WI38 (cell line): ENCODE results near the gene ZNF107.

Experiments
- H3K4me3 ChIP-seq: 2 replicates; pipeline ENCODE4 v1.5.1; 2011; ENCODE audit warnings: low read depth, mild to moderate bottlenecking, control low read depth, low read length
- TF ChIP-seq, protein P1 (sequence below): IDR thresholded peaks from 2 replicates; pipeline ENCODE4 v1.5.1; 2012; ENCODE audit warnings: low read depth, mild to moderate bottlenecking, control low read depth, low read length

The ZNF107 gene

DNA sequence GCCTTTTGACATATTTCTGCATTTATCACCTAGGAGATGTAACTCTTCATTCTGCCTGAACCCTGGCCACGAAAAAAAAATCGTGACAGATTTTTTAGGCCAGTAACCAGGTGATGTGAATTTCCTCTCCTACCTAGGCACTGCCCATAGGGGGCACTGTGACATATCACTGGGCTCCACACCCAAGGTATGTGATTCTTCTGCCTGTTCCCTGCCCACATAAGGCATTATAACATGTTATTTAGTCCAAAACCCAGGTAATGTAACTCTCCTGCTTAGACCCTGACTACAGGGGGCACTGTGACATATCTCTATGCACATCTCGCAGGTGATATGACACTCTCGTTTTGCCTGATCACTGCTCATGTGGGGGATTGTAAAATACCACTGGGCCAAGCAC is 29.5 kb upstream of the ZNF107 start:
- TF ChIP-seq, protein P1, sequence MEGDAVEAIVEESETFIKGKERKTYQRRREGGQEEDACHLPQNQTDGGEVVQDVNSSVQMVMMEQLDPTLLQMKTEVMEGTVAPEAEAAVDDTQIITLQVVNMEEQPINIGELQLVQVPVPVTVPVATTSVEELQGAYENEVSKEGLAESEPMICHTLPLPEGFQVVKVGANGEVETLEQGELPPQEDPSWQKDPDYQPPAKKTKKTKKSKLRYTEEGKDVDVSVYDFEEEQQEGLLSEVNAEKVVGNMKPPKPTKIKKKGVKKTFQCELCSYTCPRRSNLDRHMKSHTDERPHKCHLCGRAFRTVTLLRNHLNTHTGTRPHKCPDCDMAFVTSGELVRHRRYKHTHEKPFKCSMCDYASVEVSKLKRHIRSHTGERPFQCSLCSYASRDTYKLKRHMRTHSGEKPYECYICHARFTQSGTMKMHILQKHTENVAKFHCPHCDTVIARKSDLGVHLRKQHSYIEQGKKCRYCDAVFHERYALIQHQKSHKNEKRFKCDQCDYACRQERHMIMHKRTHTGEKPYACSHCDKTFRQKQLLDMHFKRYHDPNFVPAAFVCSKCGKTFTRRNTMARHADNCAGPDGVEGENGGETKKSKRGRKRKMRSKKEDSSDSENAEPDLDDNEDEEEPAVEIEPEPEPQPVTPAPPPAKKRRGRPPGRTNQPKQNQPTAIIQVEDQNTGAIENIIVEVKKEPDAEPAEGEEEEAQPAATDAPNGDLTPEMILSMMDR = no peak
- no peak overlapping the region for H3K4me3 ChIP-seq

DNA sequence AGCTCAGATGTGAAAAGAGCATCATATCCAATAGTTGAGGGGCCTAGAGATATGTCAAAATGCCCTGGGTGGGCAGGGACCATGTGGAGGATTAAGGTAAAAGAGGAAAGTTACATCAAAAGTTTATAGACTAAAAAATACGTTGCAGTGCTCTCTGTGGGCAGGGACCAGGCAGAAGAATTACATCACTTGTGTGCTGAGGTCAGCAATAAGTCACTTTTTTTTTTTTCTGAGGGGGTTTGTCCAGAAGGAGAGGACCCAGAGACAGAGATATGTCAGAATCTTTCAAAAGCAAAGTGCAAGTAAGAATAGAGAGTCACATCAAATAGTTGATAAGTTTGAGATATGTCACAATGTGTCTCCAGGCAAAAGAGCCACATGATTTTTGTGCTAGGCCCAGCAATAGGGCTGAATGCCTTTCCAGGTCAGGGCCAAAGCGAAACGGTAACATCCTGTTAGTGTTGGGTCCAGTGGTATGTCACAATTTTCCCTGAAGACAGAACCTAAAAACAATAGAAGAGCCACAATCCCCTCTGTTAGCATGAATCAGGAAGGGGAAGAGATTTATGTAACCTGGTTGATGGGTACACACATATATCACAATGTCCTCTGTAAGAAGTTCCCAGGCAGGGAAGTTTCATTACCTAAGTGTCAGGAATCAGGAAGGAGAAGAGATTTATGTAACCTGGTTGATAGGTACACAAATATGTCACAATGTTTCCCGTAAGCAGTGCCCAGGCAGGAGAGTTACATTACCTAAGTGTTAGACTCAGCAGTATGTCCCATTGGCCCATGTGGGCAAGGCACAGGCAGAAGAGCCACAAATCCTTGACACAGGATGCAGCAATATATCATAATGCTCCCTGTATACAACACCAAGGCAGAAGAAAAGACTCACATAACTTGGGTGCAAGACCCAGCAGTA is 28.1 kb upstream of the ZNF107 start:
- H3K4me3 ChIP-seq = no peak overlapping the region
- TF ChIP-seq, protein P1 = no peak

DNA sequence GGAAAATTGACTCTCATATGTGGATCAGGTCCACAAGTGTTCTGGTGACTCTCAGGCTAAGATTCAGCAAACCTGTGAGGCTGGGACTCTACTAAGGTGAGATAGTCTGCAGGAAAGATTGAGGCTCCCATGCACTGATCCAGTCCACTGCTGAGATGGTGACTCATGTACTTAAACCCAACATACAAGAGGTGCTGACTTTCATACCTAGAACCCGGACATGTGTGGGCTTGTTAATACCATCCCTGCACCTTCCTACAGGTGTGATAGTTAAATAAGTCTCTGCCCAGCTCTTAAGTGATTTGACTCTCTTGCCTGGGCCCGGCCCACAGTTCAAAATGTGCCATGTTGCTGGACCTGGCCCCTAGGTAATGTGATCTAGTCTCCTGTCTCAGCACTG is 27.1 kb upstream of the ZNF107 start:
- no peak overlapping the region for H3K4me3 ChIP-seq

DNA sequence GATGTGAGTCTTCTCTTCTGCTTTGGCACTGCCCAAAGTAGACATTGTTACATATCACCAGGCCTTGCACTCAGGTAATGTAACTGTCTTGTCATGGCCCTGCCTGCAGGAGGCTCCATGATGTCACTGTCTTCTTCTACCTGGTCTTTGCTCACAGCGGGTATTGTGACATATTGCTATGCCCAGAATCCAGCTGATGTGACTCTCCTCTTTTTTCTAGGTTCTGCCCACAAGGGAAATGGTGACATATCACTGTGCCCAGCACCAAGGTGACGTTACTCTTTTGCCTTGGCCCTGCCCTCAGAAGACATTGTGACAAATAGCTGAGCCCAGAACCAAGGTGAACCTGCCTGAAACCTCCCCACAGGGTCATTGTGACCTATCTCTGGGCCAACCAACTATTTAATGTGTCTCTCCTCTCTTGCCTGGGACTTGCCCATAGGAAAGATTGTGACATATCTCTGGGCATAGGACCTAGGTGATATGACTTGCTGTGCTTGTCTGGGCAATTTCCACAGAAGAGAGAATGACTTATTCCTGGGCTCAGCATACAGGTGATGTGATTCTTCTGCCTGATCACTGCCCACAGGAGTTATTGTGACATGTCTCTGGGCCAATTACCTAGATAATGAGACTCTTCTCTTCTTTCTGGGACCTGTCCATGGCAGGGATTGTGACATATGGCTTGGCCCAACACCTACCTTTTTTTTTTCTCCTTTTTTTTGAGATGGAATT is 26.5 kb upstream of the ZNF107 start:
- no peak overlapping the region for H3K4me3 ChIP-seq
- TF ChIP-seq, protein P1 = no peak

More for the DNA sequence above, 27.1 kb upstream of the ZNF107 start:
- TF ChIP-seq, protein P1 = no peak

DNA sequence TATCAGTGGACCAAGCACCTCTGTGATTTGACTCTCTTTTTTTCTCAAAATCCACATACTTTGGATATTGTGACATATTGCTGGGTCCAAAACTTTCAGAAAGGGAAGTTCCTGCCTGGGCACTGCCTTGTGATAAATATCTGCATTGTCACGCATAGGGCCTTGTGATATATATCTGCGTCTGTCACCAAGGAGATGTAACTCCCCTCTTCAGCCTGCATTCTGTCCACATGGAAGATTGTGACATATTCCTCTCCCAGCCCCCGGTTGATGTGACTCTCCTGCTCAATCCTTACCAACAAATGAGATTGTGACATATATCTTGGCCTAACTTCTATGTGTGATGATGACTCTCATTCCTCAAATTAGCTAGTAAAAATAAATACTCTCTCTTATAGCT is 25.4 kb upstream of the ZNF107 start:
- TF ChIP-seq, protein P1 = no peak
- H3K4me3 ChIP-seq = no peak overlapping the region

DNA sequence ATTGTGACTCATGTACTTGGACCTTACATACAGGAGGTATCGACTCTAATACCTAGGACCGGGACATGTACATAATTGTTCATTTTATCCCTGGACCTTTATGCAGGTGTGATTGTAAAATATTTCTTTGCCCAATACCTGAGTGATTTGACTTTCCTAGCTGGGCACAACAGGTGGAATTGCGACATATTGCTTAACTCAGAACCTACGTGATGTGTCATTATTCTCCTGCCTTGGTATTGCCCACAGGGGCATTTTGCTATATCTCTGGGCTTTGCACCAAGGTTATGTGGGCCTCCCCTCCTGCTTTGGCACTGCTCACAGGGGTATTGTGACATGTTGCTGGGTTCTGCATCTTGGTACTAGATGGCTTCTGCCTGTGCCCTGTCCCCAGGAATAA is 23.9 kb upstream of the ZNF107 start:
- no peak overlapping the region for H3K4me3 ChIP-seq
- TF ChIP-seq, protein P1 = no peak

DNA sequence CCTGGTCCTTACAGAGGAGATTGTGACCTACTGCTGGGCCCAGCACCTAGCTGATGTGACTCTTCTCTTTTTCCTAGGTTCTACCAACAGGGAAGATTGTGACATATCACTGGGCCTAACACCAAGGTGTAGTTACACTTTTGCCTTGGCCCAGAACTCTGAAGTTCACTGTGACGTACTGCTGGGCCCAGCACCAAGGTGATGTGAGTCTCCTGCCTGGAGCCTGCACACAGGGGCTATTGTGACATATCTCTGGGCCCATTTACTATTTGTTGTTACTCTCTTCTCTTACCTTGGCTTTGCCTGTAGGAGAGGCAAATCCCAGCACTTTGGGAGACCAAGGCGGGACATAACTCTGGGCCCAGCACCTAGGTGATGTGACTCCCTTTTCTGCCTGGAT is 23.1 kb upstream of the ZNF107 start:
- TF ChIP-seq, protein P1 = no peak
- H3K4me3 ChIP-seq = no peak overlapping the region
